Middle frontal gyrus (tissue), 1 donor: ENCODE results near the gene ANKRD6.
"Not testable (repeated sequence)": the region's sequence is repeated elsewhere in the genome, so short reads cannot be mapped to it uniquely, and the experiment has no call there.

Experiments
- DNase-seq: peaks from one replicate; pipeline ENCODE4 v3.0.0-alpha.2; 2015; ENCODE audit warnings: low spot score; ENCODE audit errors: extremely low spot score

The ANKRD6 gene

GRCh38 chr6:89596484-89596883 is 163.5 kb downstream of the ANKRD6 start:
- DNase-seq: no peak

GRCh38 chr6:89597372-89597771 is 164.4 kb downstream of the ANKRD6 start:
- DNase-seq: no peak

GRCh38 chr6:89597988-89598387 is 165.0 kb downstream of the ANKRD6 start:
- no peak for DNase-seq

GRCh38 chr6:89599727-89600126 is 166.8 kb downstream of the ANKRD6 start:
- no peak for DNase-seq

- no peak for DNase-seq
Observed at GRCh38 chr6:89602166-89602565, 169.2 kb downstream of the ANKRD6 start.

GRCh38 chr6:89604653-89605052 is 171.7 kb downstream of the ANKRD6 start:
- no peak for DNase-seq

GRCh38 chr6:89605861-89606260 is 172.9 kb downstream of the ANKRD6 start:
- no peak for DNase-seq

- DNase-seq: no peak
Observed at GRCh38 chr6:89610149-89610642, 177.2 kb downstream of the ANKRD6 start.

- DNase-seq: no peak
Observed at GRCh38 chr6:89611666-89612065, 178.7 kb downstream of the ANKRD6 start.

- no peak for DNase-seq
Observed at GRCh38 chr6:89612121-89612520, 179.2 kb downstream of the ANKRD6 start.

GRCh38 chr6:89613790-89614189 is 180.8 kb downstream of the ANKRD6 start:
- no peak for DNase-seq

- no peak for DNase-seq
Observed at GRCh38 chr6:89615882-89616281, 182.9 kb downstream of the ANKRD6 start.

GRCh38 chr6:89616531-89616930 is 183.6 kb downstream of the ANKRD6 start:
- no peak for DNase-seq

- no peak for DNase-seq
Observed at GRCh38 chr6:89618026-89618425, 185.1 kb downstream of the ANKRD6 start.

- no peak for DNase-seq
Observed at GRCh38 chr6:89619567-89619966, 186.6 kb downstream of the ANKRD6 start.

- no peak for DNase-seq
Observed at GRCh38 chr6:89623749-89624148, 190.8 kb downstream of the ANKRD6 start.

GRCh38 chr6:89630488-89630887 is 197.5 kb downstream of the ANKRD6 start:
- no peak for DNase-seq

- not testable (repeated sequence) for DNase-seq
Observed at GRCh38 chr6:89636412-89636811, 203.5 kb downstream of the ANKRD6 start.

GRCh38 chr6:89637960-89638319 is 205.0 kb downstream of the ANKRD6 start:
- DNase-seq: no peak

GRCh38 chr6:89638320-89639195 is 205.6 kb downstream of the ANKRD6 start, which contains the start of gene LYRM2:
Gene LYRM2 (minus strand): TSS chr6:89638747. CDS start chr6:89638716, 31 bp downstream.
- peak; percentile 90 for DNase-seq

- no peak for DNase-seq
Observed at GRCh38 chr6:89640804-89641203, 207.9 kb downstream of the ANKRD6 start.

GRCh38 chr6:89641581-89641980 is 208.6 kb downstream of the ANKRD6 start:
- not testable (repeated sequence) for DNase-seq

- DNase-seq: no peak
Observed at GRCh38 chr6:89642956-89643355, 210.0 kb downstream of the ANKRD6 start.
